Measurements from ENCODE around the gene AKAP1. TPM values are rescaled to one million over a fixed set of nuclear protein-coding genes. Genes with fewer than 3 reads are reported as not detected.

The AKAP1 gene
- total RNA-seq, 6 experiments from 2014 or later: 31.2 to 58.5 (median 43.1) TPM

DNA sequence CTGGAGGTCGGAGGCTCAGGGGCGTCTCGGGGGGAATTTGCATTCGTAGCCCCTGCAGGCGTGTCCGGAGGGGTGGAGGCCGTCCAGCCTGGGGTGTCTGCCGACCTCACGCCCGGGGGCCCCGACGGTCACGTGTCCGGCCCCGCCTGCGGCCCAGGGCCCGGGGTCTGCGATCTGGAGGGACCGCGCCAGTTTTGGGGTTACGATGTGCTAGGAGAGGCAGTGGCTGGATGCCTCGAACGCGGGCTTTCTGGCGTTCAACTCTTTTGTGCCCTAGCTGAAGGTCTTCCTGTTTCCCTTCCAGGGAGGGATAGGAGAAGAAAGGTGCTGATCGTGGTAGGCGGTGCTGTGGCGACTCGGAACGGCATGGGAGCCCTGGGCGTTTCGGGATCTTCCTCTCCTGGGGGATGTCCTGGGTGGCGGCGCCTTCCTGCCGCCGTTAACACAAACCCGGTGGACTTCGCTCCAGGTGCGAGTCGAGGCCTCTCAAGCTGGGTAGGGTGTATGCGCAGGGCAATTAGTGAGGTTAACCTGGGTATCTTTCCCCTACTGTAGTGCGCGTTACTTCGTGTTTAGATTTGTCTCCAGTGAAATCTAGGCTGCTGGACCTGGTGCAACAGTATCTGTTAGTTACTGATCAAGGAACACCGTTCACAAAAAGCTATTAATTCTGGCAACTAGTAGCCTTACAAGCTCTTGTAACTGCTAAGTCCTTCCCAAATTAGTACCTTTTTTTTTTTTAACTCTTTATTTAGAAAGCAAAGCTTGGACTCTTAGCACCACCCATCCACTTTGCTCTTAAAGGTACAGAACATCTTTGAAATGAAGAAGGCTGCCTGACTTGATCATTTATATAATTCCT, 1.3 kb downstream of the AKAP1 start:
- intact Hi-C loops (cut with DNase I): no loop called here

DNA sequence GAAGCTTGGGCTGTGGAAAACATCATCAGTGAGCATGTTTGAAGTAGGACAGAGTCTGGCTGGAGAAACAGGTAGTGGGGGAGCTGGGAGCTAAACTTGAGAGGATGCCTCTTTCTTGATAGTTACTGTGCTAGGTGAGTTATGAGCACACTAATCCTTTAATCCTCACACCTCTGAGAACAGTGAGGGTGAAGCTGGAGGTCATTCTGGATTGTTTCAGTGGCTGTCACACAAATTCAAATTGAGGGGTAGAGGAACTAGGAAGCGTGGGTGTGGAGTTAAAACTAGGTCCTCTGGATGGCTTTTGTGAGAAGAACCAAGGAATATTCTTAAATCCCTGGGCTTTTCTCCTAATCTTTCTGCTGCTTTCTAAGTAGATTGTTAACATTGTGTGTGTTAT, 3.3 kb downstream of the AKAP1 start:
- H3K27me3 ChIP-seq: no peaks in the 10 kb centered on the region
- H3K36me3 ChIP-seq: no peaks in the 10 kb centered on the region
- DNase-seq (no peak), ATAC-seq (no peak)
- no peaks in the 10 kb centered on the region for H3K9me3 ChIP-seq
- no peak overlapping the region for H3K27ac ChIP-seq
- H3K4me3 ChIP-seq: no peak overlapping the region
- WGBS (ENCODE audit: insufficient coverage, low coverage, low lambda C conversion rate, missing lambda C conversion rate): 100% methylated on average over 1 of the region's 1 CpG
- TF ChIP-seq, protein P1, sequence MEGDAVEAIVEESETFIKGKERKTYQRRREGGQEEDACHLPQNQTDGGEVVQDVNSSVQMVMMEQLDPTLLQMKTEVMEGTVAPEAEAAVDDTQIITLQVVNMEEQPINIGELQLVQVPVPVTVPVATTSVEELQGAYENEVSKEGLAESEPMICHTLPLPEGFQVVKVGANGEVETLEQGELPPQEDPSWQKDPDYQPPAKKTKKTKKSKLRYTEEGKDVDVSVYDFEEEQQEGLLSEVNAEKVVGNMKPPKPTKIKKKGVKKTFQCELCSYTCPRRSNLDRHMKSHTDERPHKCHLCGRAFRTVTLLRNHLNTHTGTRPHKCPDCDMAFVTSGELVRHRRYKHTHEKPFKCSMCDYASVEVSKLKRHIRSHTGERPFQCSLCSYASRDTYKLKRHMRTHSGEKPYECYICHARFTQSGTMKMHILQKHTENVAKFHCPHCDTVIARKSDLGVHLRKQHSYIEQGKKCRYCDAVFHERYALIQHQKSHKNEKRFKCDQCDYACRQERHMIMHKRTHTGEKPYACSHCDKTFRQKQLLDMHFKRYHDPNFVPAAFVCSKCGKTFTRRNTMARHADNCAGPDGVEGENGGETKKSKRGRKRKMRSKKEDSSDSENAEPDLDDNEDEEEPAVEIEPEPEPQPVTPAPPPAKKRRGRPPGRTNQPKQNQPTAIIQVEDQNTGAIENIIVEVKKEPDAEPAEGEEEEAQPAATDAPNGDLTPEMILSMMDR (IDR thresholded peaks at IDR 0.05): no peak
- TF ChIP-seq POLR2A (IDR thresholded peaks at IDR 0.05): no peak
- intact Hi-C loops (cut with DNase I): no loop called here
- H3K4me1 ChIP-seq: peaks cover 0 to 61% (median 23%) of the 10 kb centered on the region in 4 donors

More for the DNA sequence above, 1.3 kb downstream of the AKAP1 start:
- Histone ChIP-seq H3K27me3 (no peaks in the 10 kb centered on the region), H3K4me1 (peaks cover 0 to 49% (median 19%) of the 10 kb centered on the region in 4 donors), H3K36me3 (no peaks in the 10 kb centered on the region), H3K4me3 (peak overlapping the region; percentile 78 to 93 (median 78)), H3K27ac (peak overlapping the region; percentile 66 to 88 (median 76)), H3K9me3 (no peaks in the 10 kb centered on the region)
- TF ChIP-seq, protein P1 (IDR thresholded peaks at IDR 0.05): no peak
- no peak for TF ChIP-seq POLR2A (IDR thresholded peaks at IDR 0.05)
- DNase-seq (peak; percentile 63 to 77 (median 70)), ATAC-seq (peak; percentile 4 to 43 (median 16))
- WGBS (ENCODE audit: insufficient coverage, low coverage, low lambda C conversion rate, missing lambda C conversion rate): 0% methylated on average over 11 of the region's 45 CpGs

DNA sequence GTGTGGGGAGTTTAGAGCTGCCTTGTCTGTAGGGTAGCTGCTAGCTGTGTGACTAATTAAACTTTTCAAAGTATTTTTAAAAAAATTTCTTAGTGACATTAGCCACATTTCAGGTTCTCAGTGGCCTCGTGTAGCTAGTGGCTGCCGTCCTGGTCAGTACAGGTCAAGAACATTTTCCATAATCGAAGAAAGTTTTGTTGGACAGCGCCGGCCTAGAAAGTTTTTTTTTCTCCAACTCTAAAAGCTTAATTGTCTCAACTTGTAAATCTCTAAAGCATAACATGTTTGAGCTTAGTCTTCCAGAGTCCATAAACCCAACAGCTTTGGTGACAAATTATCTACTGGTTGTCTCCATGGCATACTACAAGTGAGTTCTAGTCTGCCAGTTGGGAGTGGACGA, 4.3 kb downstream of the AKAP1 start:
- no peaks in the 10 kb centered on the region for H3K9me3 ChIP-seq
- no peak for TF ChIP-seq POLR2A (IDR thresholded peaks at IDR 0.05)
- TF ChIP-seq, protein P1 (IDR thresholded peaks at IDR 0.05): no peak
- DNase-seq (no peak), ATAC-seq (no peak)
- no peak overlapping the region for H3K27ac ChIP-seq
- 58% methylated on average over 6 of the region's 6 CpGs for WGBS (ENCODE audit: insufficient coverage, low coverage, low lambda C conversion rate, missing lambda C conversion rate)
- no peaks in the 10 kb centered on the region for H3K27me3 ChIP-seq
- no peak overlapping the region for H3K4me3 ChIP-seq
- no peaks in the 10 kb centered on the region for H3K36me3 ChIP-seq
- H3K4me1 ChIP-seq: peaks cover 0 to 56% (median 23%) of the 10 kb centered on the region in 4 donors
- intact Hi-C loops (cut with DNase I): no loop called here

DNA sequence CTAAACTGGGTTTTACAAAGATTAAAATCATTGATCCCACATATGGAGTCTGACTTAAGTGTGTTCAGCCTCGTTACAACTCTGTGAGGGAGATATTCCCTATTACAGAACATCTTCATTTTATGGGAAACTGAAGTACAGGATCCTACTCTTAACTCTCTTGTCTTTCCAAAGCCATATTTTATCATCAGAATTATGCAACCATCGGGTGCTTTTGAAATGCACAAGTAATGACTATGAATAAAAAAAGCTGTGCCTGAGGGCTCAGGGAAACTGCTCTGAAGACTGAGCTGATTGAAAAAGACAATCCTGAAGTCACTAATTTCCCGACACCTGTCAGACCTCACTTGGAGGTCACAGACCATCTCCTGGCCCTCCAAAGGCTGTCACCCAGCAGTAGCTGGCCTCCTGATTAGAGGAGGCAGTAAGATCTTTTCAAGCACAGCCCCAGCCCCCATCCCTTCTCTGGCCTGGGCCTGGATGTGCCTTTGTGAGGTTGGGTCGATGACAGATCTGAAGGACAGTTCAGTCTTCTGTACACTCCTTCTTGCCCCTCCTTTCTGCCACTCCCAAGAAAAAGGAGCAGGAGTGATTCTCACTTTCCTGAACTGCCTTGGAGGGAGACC, 5.6 kb downstream of the AKAP1 start:
- intact Hi-C loops (cut with DNase I): no loop called here
- ATAC-seq (no peak), DNase-seq (no peak)
- peak overlapping the region in 1 of 3 donors; percentile 25 for H3K27ac ChIP-seq
- H3K9me3 ChIP-seq: no peaks in the 10 kb centered on the region
- WGBS (ENCODE audit: insufficient coverage, low coverage, low lambda C conversion rate, missing lambda C conversion rate): 36% methylated on average over 3 of the region's 4 CpGs
- no peak overlapping the region for H3K4me3 ChIP-seq
- H3K36me3 ChIP-seq: no peaks in the 10 kb centered on the region
- peaks cover 0 to 58% (median 28%) of the 10 kb centered on the region in 4 donors for H3K4me1 ChIP-seq
- no peaks in the 10 kb centered on the region for H3K27me3 ChIP-seq
- TF ChIP-seq, protein P1 (IDR thresholded peaks at IDR 0.05): no peak
- TF ChIP-seq POLR2A (IDR thresholded peaks at IDR 0.05): no peak

Data from right lobe of liver (tissue), 6 donors.